GM18873 (cell line): Measurements from ENCODE around the gene GNL2.
"Not testable (repeated sequence)": the region's sequence is repeated elsewhere in the genome, so short reads cannot be mapped to it uniquely, and the experiment has no call there.

Source experiments
- ATAC-seq: cut with Tn5 transposase; IDR thresholded peaks from one replicate; pipeline ENCODE4 v1.9.1; 2021; ENCODE audit warnings: mild to moderate bottlenecking, moderate library complexity, moderate number of reproducible peaks; ENCODE audit not compliant: unreplicated experiment, low FRiP score

The GNL2 gene

DNA sequence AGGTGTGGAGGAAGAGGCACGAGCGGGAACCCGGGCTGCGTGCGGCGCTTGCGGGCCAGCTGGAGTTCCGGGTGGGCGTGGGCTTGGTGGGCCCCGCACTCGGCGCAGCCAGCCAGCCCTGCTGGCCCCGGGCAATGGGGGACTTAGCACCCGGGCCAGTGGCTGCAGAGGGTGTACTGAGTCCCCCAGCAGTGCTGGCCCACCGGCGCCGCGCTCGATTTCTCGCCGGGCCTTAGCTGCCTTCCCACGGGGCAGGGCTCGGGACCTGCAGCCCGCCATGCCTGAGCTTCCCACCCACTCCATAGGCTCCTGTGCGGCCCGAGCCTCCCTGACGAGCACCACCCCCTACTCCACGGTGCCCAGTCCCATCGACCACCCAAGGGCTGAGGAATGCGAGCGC, 77.5 kb downstream of the GNL2 start:
- ATAC-seq, result not testable (repeated sequence)

DNA sequence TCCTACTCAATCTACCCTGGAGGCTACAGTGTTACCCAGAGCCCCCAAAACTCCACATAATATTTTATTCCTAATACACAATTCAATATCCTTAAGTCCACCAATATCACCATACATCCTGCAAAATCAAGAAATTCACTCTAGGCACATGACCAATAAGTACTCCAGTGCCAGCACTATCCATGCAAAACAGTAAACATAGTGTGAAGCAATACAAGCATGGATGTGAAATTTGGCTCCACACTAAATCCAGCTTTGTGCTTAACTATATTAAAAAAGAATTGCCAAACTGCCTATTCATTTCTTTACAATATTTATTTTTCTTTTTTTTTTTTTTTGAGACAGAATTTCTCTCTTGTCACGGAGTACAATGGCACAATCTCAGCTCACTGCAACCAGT, 78.2 kb downstream of the GNL2 start:
- ATAC-seq, result no peak
